Stimulated activated CD8-positive, alpha-beta memory T cell treated with anti-CD3 and anti-CD28 coated beads, Interleukin-12 subunit alpha, Interleukin-12 subunit beta, amount 100 ng/mL, for 24 hours (primary cell): ENCODE measurements around the gene GRHL1.

ENCODE experiments used
- DNase-seq: peaks from one replicate; pipeline ENCODE4 v3.0.0-alpha.2; 2020; ENCODE audit errors: extremely low read depth

The GRHL1 gene

GRCh38 chr2:9971890-9972289 is 20.4 kb downstream of the GRHL1 start:
- no peak for DNase-seq

- DNase-seq: no peak
Measured at GRCh38 chr2:9972621-9973479, 21.4 kb downstream of the GRHL1 start.

- no peak for DNase-seq
Measured at GRCh38 chr2:9973690-9974089, 22.2 kb downstream of the GRHL1 start.

GRCh38 chr2:9974343-9974742 is 22.9 kb downstream of the GRHL1 start:
- no peak for DNase-seq

GRCh38 chr2:9975328-9975727 is 23.8 kb downstream of the GRHL1 start:
- DNase-seq: no peak

GRCh38 chr2:9975805-9976447 is 24.4 kb downstream of the GRHL1 start:
- DNase-seq: no peak

- no peak for DNase-seq
Measured at GRCh38 chr2:9979977-9980376, 28.5 kb downstream of the GRHL1 start.

GRCh38 chr2:9980520-9980919 is 29.0 kb downstream of the GRHL1 start:
- DNase-seq: no peak

GRCh38 chr2:9981655-9982054 is 30.2 kb downstream of the GRHL1 start:
- no peak for DNase-seq

- DNase-seq: no peak
Measured at GRCh38 chr2:9982248-9982647, 30.8 kb downstream of the GRHL1 start.

GRCh38 chr2:9982891-9983290 is 31.4 kb downstream of the GRHL1 start:
- no peak for DNase-seq

- DNase-seq: no peak
Measured at GRCh38 chr2:9983401-9984216, 32.1 kb downstream of the GRHL1 start.

GRCh38 chr2:9984217-9984739 is 32.8 kb downstream of the GRHL1 start:
- DNase-seq: no peak

GRCh38 chr2:9984871-9985480 is 33.5 kb downstream of the GRHL1 start:
- DNase-seq: no peak

GRCh38 chr2:9985531-9986328 is 34.2 kb downstream of the GRHL1 start:
- DNase-seq: no peak

- no peak for DNase-seq
Measured at GRCh38 chr2:9988320-9988719, 36.8 kb downstream of the GRHL1 start.

GRCh38 chr2:9990736-9991135 is 39.2 kb downstream of the GRHL1 start:
- DNase-seq: no peak

- DNase-seq: no peak
Measured at GRCh38 chr2:9991221-9991620, 39.7 kb downstream of the GRHL1 start.

GRCh38 chr2:9991829-9992273 is 40.4 kb downstream of the GRHL1 start:
- no peak for DNase-seq

GRCh38 chr2:9992427-9993187 is 41.1 kb downstream of the GRHL1 start:
- DNase-seq: no peak
